HG03342 (cell line): Measurements from ENCODE around the gene GET4.

ENCODE experiments used
- ATAC-seq: cut with Tn5 transposase; IDR thresholded peaks from one replicate; pipeline ENCODE4 v1.9.1; 2021; ENCODE audit warnings: mild to moderate bottlenecking, moderate library complexity; ENCODE audit not compliant: unreplicated experiment

The GET4 gene

GRCh38 chr7:885261-885892 lies 9.0 kb downstream of the GET4 start:
- ATAC-seq: no peak

GRCh38 chr7:885893-886625 lies 9.7 kb downstream of the GET4 start:
- no peak for ATAC-seq

GRCh38 chr7:886626-887487 lies 10.5 kb downstream of the GET4 start:
- no peak for ATAC-seq

- no peak for ATAC-seq
These were observed 11.1 kb downstream of the GET4 start for GRCh38 chr7:887488-887820.

- ATAC-seq: no peak
These were observed 12.0 kb downstream of the GET4 start for GRCh38 chr7:888081-889024.

- ATAC-seq: no peak
These were observed 12.7 kb downstream of the GET4 start for GRCh38 chr7:889025-889390.

- no peak for ATAC-seq
These were observed 13.0 kb downstream of the GET4 start for GRCh38 chr7:889391-889790.

- no peak for ATAC-seq
These were observed 14.5 kb downstream of the GET4 start for GRCh38 chr7:890868-891267.

GRCh38 chr7:891291-891690 lies 14.9 kb downstream of the GET4 start:
- no peak for ATAC-seq

GRCh38 chr7:891805-892204 lies 15.5 kb downstream of the GET4 start:
- no peak for ATAC-seq

- no peak for ATAC-seq
These were observed 16.6 kb downstream of the GET4 start for GRCh38 chr7:892648-893593.

GRCh38 chr7:893686-894085 lies 17.3 kb downstream of the GET4 start:
- ATAC-seq: no peak

GRCh38 chr7:894164-894867 lies 18.0 kb downstream of the GET4 start:
- no peak for ATAC-seq

- no peak for ATAC-seq
These were observed 18.6 kb downstream of the GET4 start for GRCh38 chr7:894927-895450.

- ATAC-seq: no peak
These were observed 19.2 kb downstream of the GET4 start for GRCh38 chr7:895451-896052.

GRCh38 chr7:896346-897075 lies 20.2 kb downstream of the GET4 start:
- no peak for ATAC-seq

- no peak for ATAC-seq
These were observed 20.7 kb downstream of the GET4 start for GRCh38 chr7:897086-897485.
